ENCODE data around the gene SLC24A3. TPM values are rescaled to one million over a fixed set of nuclear protein-coding genes. Genes with fewer than 3 reads are reported as not detected.

SLC24A3 gene
- total RNA-seq, 1 experiment from 2014 or later, result not detected

DNA sequence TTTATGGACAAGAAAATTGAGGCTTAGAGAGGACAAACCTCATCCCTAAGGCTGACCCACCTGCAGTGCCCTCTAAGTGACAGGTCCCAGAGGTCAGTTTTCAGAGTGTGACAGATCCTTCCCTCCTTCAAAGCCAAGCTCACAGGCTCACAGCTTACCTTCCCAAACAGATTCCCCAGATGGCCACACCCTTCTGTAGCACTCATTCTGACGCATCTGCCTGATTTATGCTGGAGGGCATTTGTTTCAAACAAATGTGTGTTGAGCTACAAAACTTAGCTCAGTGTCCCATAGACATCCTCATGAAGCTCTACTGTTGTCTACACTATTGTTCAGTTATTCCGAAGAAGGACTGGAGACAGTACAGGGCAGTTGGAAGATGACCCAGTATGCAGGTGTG is 485.0 kb downstream of the SLC24A3 start:
- Histone ChIP-seq H3K9me2 (ENCODE audit: insufficient read depth) (no peaks in the 10 kb centered on the region), H3K4me1 (replicated peaks; ENCODE audit: insufficient read depth) (peaks cover 6% of the 10 kb centered on the region), H3K4me3 (no peak overlapping the region), H3K79me2 (ENCODE audit: low read depth) (no peaks in the 10 kb centered on the region), H3K9me3 (ENCODE audit: insufficient read depth, low read depth) (0 out of 2 replicates have a peak, but pooled peaks cover 1% of the 10 kb centered on the region), H4K20me1 (ENCODE audit: insufficient read depth) (no peaks in the 10 kb centered on the region), H2AFZ (no peak overlapping the region), H3K36me3 (ENCODE audit: low read depth) (no peaks in the 10 kb centered on the region), H3F3A (ENCODE audit: insufficient read depth, low read depth) (peaks cover 8% of the 10 kb centered on the region; the same call in 1 of the 2 replicates), H3K27ac (no peak overlapping the region), H3K27me3 (ENCODE audit: insufficient read depth, low read depth) (no peaks in the 10 kb centered on the region), H3K4me2 (no peak overlapping the region)
- no peak for TF ChIP-seq EZH2 (IDR thresholded peaks at IDR 0.05; ENCODE audit: low read depth)
- TF ChIP-seq, protein P1, sequence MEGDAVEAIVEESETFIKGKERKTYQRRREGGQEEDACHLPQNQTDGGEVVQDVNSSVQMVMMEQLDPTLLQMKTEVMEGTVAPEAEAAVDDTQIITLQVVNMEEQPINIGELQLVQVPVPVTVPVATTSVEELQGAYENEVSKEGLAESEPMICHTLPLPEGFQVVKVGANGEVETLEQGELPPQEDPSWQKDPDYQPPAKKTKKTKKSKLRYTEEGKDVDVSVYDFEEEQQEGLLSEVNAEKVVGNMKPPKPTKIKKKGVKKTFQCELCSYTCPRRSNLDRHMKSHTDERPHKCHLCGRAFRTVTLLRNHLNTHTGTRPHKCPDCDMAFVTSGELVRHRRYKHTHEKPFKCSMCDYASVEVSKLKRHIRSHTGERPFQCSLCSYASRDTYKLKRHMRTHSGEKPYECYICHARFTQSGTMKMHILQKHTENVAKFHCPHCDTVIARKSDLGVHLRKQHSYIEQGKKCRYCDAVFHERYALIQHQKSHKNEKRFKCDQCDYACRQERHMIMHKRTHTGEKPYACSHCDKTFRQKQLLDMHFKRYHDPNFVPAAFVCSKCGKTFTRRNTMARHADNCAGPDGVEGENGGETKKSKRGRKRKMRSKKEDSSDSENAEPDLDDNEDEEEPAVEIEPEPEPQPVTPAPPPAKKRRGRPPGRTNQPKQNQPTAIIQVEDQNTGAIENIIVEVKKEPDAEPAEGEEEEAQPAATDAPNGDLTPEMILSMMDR (conservative IDR thresholded peaks at IDR 0.05), result no peak
- ChIA-PET POLR2A (ENCODE audit: unreplicated experiment) (no interaction called here), CTCF (no interaction called here)
- no TSS peak for BruUV-seq (replicated peaks)
- intact Hi-C loops (cut with micrococcal nuclease; ENCODE audit: unreplicated experiment), result no loop called here
- no peak for DNase-seq

DNA sequence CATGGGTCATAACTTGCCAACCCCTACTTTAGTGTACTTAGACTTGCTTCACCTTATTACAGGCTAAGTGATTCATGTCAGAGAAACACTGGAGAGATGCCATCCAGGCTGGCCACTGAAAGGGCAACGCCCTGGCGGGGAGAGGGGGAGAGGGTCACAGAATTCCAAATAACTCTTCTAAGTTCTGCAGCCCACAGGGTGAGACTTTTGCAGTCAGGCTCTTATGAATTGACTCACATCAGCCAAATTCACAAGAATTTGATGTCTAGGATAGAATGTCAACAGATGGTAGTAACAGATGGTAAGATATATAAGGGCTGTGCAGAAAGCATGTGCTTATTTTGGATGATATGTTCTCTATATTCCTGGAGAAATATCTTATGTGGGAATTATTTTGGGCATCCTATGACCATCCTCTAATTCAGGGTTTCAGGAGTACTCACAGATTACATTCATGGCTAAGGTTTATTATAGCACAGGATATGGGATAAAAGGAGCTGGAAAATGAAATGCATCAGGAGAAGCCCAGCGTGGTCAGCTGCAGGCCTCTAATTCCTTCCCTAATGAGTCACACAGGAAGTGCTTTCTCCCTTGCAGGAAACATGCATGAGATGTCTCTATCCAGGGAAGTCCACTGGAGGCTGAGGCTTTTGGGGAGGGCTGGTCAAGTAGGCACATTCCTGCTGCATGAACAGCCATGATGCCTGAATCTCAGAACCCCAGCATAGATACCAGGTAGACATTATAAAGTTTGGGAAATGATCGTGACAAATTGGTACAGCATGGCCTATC is 486.9 kb downstream of the SLC24A3 start:
- no TSS peak for BruUV-seq (replicated peaks)

DNA sequence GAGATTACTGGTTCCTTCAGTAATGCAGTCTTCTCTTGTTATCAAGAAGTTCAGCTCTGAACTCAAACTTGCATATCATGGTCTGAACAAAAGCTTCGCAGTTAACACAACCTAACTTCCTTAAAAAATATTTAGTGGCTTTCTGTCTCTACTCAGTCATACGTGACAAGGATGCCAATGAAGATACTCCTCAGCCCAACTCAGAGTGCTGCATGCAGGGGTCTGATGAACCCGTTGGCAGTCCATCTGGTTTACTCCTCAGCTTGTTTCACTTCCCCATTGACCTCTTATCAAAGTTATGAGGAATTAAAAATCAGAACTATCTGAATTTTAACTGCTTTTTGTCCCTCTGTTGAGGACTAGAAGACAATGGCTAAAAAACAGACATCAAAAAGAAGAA is 489.0 kb downstream of the SLC24A3 start:
- 0 out of 2 replicates have a peak, but pooled peaks cover 5% of the 10 kb centered on the region for H3K4me1 ChIP-seq (replicated peaks; ENCODE audit: insufficient read depth)
- ChIA-PET CTCF (no interaction called here), POLR2A (ENCODE audit: unreplicated experiment) (no interaction called here)
- H3K4me2 ChIP-seq, result no peak overlapping the region
- DNase-seq, result no peak
- peaks cover 8% of the 10 kb centered on the region; the same call in 1 of the 2 replicates for H3F3A ChIP-seq (ENCODE audit: insufficient read depth, low read depth)
- no peak overlapping the region for H2AFZ ChIP-seq
- no peaks in the 10 kb centered on the region for H4K20me1 ChIP-seq (ENCODE audit: insufficient read depth)
- BruUV-seq (replicated peaks), result no TSS peak
- TF ChIP-seq, protein P1 (conservative IDR thresholded peaks at IDR 0.05), result no peak
- no peak for TF ChIP-seq EZH2 (IDR thresholded peaks at IDR 0.05; ENCODE audit: low read depth)
- H3K4me3 ChIP-seq, result no peak overlapping the region
- no peaks in the 10 kb centered on the region for H3K27me3 ChIP-seq (ENCODE audit: insufficient read depth, low read depth)
- no peaks in the 10 kb centered on the region for H3K79me2 ChIP-seq (ENCODE audit: low read depth)
- H3K9me3 ChIP-seq (ENCODE audit: insufficient read depth, low read depth), result peaks cover 5% of the 10 kb centered on the region; the same call in 1 of the 2 replicates
- H3K36me3 ChIP-seq (ENCODE audit: low read depth), result no peaks in the 10 kb centered on the region
- no peak overlapping the region for H3K27ac ChIP-seq
- intact Hi-C loops (cut with micrococcal nuclease; ENCODE audit: unreplicated experiment), result no loop called here
- H3K9me2 ChIP-seq (ENCODE audit: insufficient read depth), result no peaks in the 10 kb centered on the region

More for the DNA sequence above, 486.9 kb downstream of the SLC24A3 start:
- no peak overlapping the region for H2AFZ ChIP-seq
- H4K20me1 ChIP-seq (ENCODE audit: insufficient read depth), result no peaks in the 10 kb centered on the region
- no peaks in the 10 kb centered on the region for H3K9me2 ChIP-seq (ENCODE audit: insufficient read depth)
- no peak overlapping the region for H3K27ac ChIP-seq
- no peaks in the 10 kb centered on the region for H3K27me3 ChIP-seq (ENCODE audit: insufficient read depth, low read depth)
- H3K4me2 ChIP-seq, result no peak overlapping the region
- H3K4me3 ChIP-seq, result no peak overlapping the region
- 0 out of 2 replicates have a peak, but pooled peaks cover 5% of the 10 kb centered on the region for H3K4me1 ChIP-seq (replicated peaks; ENCODE audit: insufficient read depth)
- no peaks in the 10 kb centered on the region for H3K79me2 ChIP-seq (ENCODE audit: low read depth)
- H3K9me3 ChIP-seq (ENCODE audit: insufficient read depth, low read depth), result peaks cover 5% of the 10 kb centered on the region; the same call in 1 of the 2 replicates
- peaks cover 8% of the 10 kb centered on the region; the same call in 1 of the 2 replicates for H3F3A ChIP-seq (ENCODE audit: insufficient read depth, low read depth)
- intact Hi-C loops (cut with micrococcal nuclease; ENCODE audit: unreplicated experiment), result no loop called here
- no peaks in the 10 kb centered on the region for H3K36me3 ChIP-seq (ENCODE audit: low read depth)
- no peak for TF ChIP-seq EZH2 (IDR thresholded peaks at IDR 0.05; ENCODE audit: low read depth)
- POLR2A ChIA-PET (ENCODE audit: unreplicated experiment), result interaction anchor here (0.6 to 0.7 kb wide), 2 partner anchors 38 to 328 kb away, joined by 8 to 31 read pairs; no protein-coding TSS in a partner anchor
- CTCF ChIA-PET, result no interaction called here
- DNase-seq, result peak; percentile 45 to 57

All from PC-9 (cell line).